Measurements from ENCODE around the gene ENOX1.

The ENOX1 gene

GRCh38 chr13:43251961-43252360 is 534.8 kb downstream of the ENOX1 start:
- no peak for DNase-seq (ENCODE audit: low read depth)

- no peak for DNase-seq (ENCODE audit: low read depth)
These were observed 540.4 kb downstream of the ENOX1 start for GRCh38 chr13:43246382-43246781.

GRCh38 chr13:43245374-43245964 is 541.3 kb downstream of the ENOX1 start:
- no peak for DNase-seq (ENCODE audit: low read depth)

GRCh38 chr13:43244481-43244880 is 542.3 kb downstream of the ENOX1 start:
- no peak for DNase-seq (ENCODE audit: low read depth)

GRCh38 chr13:43243711-43244110 is 543.1 kb downstream of the ENOX1 start:
- DNase-seq (ENCODE audit: low read depth) = no peak

GRCh38 chr13:43242040-43242439 is 544.7 kb downstream of the ENOX1 start:
- DNase-seq (ENCODE audit: low read depth) = no peak

- no peak for DNase-seq (ENCODE audit: low read depth)
These were observed 546.5 kb downstream of the ENOX1 start for GRCh38 chr13:43240278-43240677.

- no peak for DNase-seq (ENCODE audit: low read depth)
These were observed 547.4 kb downstream of the ENOX1 start for GRCh38 chr13:43239275-43239840.

GRCh38 chr13:43238341-43239083 is 548.3 kb downstream of the ENOX1 start:
- DNase-seq (ENCODE audit: low read depth) = no peak

GRCh38 chr13:43237616-43238015 is 549.2 kb downstream of the ENOX1 start:
- no peak for DNase-seq (ENCODE audit: low read depth)

GRCh38 chr13:43235028-43235427 is 551.7 kb downstream of the ENOX1 start:
- no peak for DNase-seq (ENCODE audit: low read depth)

GRCh38 chr13:43232873-43233265 is 553.9 kb downstream of the ENOX1 start:
- DNase-seq (ENCODE audit: low read depth) = no peak

- DNase-seq (ENCODE audit: low read depth) = no peak
These were observed 554.5 kb downstream of the ENOX1 start for GRCh38 chr13:43232144-43232872.

GRCh38 chr13:43230989-43231388 is 555.8 kb downstream of the ENOX1 start:
- DNase-seq (ENCODE audit: low read depth) = no peak

GRCh38 chr13:43229506-43229905 is 557.3 kb downstream of the ENOX1 start:
- no peak for DNase-seq (ENCODE audit: low read depth)

GRCh38 chr13:43227721-43228120 is 559.1 kb downstream of the ENOX1 start:
- DNase-seq (ENCODE audit: low read depth) = no peak

- DNase-seq (ENCODE audit: low read depth) = no peak
These were observed 563.6 kb downstream of the ENOX1 start for GRCh38 chr13:43223216-43223615.

GRCh38 chr13:43222086-43222485 is 564.7 kb downstream of the ENOX1 start:
- DNase-seq (ENCODE audit: low read depth) = no peak

- no peak for DNase-seq (ENCODE audit: low read depth)
These were observed 565.2 kb downstream of the ENOX1 start for GRCh38 chr13:43221611-43222010.

- DNase-seq (ENCODE audit: low read depth) = no peak
These were observed 565.7 kb downstream of the ENOX1 start for GRCh38 chr13:43220873-43221595.

GRCh38 chr13:43214124-43214523 is 572.6 kb downstream of the ENOX1 start:
- no peak for DNase-seq (ENCODE audit: low read depth)

GRCh38 chr13:43206838-43207237 is 579.9 kb downstream of the ENOX1 start:
- DNase-seq (ENCODE audit: low read depth) = no peak

All from stimulated activated CD8-positive, alpha-beta memory T cell treated with anti-CD3 and anti-CD28 coated beads, Interleukin-12 subunit alpha, Interleukin-12 subunit beta, amount 100 ng/mL, for 1 hour (primary cell).